NCI-H446 (cell line): Measurements from ENCODE around the gene SNX21.
"Not testable (repeated sequence)": the region's sequence is repeated elsewhere in the genome, so short reads cannot be mapped to it uniquely, and the experiment has no call there.

Experiments used
- DNase-seq, 2 experiments: peaks; one replicate each; lab custom pipeline; 2025; lab: John Stamatoyannopoulos, UW

The SNX21 gene

DNA sequence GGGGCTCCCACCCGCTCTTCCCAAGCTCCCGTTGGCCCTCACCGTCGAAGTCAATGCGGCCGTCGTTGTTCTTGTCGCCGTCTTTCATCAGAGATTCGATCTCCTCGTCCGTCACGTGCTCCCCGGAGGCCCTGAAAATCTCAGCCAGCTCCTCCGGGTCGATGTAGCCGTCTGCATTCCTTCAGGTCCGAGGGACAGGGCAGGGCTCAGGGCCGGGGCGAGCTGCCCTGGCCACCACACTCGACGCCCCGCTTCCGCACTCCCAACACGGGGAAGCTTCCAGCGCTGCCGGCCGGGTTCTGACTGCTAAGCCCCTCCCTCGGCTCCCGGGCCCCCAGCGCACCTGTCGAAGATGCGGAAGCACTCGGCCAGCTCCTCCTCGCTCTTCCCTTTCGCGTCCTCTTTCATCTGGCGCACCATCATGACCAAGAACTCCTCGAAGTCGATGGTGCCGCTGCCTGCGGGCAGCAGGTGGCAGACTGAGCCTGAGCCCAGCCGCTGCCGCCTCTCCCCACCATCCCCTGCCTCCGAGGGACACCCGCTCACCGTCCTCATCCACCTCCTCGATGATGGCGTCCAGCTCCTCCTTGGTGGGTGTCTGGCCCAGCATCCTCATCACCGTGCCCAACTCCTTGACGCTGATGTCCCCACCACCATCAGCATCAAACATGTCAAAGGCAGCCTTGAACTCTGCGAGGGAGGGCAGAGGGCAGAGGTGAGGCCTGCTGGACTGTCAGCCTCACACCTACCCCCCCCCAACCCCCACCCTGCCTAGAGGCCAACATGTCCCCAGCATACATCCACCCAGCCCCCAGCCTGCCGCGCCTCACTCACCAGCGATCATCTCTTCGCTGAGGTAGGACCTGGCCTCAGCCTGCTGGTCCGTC is 9.4 kb upstream of the SNX21 start:
- DNase-seq: peak in 1 of 2 experiments; percentile 28

DNA sequence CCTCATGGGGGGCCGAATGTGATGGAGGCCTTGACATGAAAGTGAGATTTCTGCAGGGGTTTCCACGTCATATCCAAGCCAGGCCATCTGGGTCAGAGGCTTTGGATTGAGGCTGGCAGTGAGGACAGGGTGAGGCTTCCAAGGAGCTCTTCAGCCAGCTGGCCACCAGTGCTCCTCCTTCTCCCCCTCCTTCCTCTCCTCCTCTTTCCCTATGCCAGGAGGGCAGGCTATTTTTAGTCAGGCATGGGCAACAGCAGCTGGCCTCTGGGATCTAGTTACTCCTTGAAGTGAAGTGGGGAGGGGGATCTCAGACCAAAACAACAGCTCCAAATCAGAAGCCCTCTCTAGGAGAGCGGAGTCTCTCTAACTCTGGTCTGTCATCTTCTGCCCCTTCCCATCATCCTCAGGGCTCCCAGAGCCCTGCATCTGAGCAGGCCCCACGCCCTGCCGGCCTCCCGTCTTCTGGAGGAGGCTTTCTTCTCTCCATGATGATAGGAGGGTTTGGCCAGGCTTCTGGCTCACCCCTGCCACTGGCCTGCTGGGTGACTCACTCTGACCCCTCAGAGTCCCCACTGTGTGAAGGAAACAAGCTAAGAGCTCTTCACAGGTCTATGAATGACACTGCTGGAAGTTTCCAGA is 7.1 kb upstream of the SNX21 start:
- peak in 1 of 2 experiments; percentile 43 for DNase-seq

DNA sequence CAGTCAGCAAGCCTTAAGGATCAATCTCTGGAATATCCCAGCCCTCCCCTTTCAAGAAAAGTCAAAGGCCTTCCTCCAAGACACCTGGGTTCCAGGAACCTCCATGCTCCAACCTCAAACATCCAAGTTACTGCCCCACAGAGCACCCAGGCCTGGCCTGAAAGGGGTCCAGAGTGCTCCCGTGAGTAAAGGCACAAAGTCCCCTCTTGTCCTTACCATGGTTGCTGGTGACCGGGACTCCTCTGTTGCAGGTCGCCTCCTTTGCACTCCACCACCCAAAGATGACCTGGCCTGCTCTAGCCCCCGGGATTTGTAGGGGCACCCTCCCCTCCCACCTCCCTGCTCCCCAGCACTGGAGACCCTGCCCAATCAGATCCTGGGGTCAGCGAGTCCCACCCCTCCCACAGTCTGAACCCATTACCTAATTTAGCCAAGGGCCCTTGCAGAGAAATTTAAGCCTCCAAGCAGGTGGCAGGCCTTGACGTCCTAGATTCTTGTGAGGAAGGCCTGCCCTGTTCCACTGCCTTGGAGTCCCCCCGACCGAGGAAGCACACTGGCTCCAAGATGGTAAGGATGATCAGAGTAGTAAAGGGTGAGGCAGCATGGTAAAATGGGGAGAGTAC is 6.5 kb upstream of the SNX21 start, which contains the start of gene TNNC2:
Gene TNNC2 (minus strand): TSS at position 283 of the 623 bp plus-strand sequence. CDS start 64 bp downstream, at position 219.
- no peak for DNase-seq

DNA sequence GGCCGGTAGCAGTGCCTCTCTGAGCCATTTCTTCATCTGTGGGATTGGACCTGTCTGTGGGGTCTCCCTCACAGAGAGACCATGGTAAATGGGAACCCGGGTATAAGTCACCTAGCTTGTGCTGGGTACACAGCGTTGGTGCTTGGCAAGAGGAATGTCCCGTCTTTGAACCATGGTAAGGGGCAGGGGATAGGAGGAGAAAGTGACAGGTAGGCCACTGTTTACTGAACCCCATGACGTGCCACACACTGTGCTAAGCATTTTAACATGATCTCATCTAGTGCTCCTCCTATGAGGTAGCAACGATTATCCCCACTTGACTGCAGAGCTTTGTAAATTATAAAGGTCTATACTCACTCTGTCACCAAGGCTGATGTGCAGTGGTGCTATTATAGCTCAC is 5.9 kb upstream of the SNX21 start:
- no peak for DNase-seq

DNA sequence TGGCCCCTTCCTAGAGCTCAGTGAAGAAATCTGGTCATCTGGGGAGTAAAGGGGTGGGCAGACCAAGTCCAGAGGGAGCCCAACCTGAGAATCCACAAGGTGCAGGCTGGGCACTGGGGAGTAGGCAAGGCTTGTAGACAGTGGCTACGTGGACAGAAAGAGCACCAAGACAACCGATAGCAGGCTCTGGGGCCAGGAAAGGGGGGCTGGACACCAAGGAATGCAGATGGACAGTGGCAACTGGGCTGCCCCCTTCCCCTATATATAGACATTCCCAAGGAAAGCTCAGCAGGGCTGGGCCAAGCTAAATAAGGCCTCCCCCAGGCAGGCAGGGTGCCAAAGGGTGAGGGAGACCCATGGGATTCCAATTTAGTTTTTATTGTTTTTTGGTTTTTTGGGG is 5.0 kb upstream of the SNX21 start:
- no peak for DNase-seq

DNA sequence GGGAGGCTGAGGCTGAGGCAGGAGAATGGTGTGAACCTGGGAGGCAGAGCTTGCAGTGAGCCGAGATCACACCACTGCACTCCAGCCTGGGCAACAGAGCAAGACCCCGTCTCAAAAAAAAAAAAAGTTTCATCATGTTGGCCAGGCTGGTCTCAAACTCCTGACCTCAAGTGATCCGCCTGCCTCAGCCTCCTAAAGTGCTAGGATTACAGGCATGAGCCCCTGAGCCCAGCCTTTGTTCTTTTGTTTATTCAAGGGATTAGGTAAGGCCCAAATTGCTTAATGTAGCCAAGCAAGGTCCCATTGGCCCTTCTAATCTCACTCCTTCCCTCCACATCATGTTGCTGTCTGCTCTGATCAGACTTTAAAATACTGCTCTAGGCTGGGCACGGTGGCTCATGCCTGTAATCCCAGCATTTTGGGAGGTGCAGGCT is 3.9 kb upstream of the SNX21 start:
- DNase-seq: not testable (repeated sequence)

DNA sequence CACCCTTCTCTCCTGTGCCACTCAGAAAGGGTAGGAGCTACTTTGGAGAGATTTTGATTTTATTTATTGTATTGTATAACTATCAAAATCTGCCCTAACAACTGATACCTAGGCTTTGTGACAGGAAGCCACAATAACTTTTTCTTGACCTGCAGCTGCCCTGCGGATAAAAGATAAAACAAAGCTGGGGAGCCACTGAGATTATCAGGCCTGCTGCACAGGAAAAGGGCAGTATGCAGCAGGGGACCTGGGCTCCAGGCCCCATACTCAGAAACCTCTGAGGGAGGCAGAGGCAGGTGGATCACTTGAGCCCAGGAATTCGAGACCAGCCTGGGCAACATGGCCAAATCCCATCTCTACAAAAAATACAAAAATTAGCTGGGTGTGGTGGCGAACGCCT is 980 bp upstream of the SNX21 start:
- no peak for DNase-seq

DNA sequence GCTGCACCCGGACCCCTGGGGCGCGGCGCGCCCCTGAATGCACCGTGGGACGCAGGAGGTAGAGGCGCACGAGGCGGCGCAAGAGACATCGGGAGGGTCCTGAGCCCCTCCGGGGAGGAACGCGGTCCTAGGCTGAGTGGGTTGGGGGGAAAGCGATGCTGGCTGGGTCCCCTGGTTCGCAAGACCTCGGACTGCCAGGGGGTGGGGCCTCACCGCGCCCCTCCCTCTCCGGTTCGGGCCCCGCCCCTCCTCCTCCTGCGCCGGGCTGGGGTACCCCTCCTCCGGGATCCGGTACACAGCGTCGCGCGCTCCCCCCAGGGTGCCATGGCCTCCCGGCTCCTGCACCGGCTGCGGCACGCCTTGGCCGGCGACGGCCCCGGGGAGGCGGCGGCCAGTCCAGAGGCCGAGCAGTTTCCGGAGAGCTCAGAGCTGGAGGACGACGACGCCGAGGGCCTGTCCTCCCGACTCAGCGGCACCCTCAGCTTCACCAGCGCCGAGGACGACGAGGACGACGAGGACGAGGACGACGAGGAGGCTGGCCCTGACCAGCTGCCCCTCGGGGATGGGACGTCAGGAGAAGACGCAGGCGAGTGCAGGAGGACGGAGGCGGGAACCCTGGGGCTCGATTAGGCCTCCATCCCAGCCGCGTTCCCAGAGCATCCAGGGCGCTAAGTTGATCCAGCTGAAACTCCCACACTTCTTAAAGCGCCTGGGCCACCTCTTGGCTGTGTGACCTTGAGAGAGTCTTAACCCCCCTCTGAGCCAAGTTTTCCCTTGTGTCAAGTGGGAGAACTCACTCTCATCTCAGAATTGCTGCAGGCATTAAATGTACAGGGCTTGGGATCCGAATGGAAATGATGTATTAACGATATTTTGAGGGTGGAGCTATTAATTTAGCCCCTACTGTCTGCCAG is 541 bp downstream of the SNX21 start:
- peak in 1 of 2 experiments; percentile 63 for DNase-seq

DNA sequence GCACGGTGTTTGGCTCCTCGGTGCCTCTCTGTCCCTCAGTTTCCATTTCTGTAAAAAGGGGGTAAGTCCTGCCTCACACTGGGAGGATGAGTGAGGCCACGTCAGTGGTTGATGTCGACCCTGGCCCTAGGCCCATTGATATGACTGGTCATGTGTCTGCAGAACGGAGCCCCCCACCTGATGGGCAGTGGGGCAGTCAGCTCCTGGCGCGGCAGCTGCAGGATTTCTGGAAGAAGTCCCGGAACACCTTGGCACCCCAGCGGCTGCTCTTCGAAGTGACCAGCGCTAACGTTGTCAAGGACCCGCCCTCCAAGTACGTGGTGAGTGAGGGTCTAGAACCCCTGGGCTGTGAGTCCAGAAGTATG is 1.2 kb downstream of the SNX21 start:
- DNase-seq: no peak

DNA sequence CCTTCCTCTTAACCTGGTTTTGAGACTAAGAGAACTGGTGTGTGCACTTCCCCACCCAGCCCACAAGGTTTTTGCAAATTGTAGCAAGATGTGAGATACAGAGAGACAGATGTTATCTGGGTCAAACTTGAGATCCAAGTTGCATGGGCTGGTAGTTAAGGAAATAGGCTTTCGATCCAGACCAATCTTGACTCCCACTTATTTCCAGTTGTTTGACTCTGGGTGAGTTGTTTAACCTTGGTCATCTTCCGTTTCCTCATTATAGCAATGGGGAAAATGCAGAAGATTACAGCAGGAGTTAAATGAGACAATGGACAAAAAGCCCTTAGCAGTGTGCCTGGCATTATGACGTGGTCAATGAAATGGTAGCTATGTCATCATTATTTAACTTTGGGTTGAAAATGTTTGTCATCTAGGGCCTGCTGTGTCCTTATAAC is 1.7 kb downstream of the SNX21 start:
- no peak for DNase-seq

DNA sequence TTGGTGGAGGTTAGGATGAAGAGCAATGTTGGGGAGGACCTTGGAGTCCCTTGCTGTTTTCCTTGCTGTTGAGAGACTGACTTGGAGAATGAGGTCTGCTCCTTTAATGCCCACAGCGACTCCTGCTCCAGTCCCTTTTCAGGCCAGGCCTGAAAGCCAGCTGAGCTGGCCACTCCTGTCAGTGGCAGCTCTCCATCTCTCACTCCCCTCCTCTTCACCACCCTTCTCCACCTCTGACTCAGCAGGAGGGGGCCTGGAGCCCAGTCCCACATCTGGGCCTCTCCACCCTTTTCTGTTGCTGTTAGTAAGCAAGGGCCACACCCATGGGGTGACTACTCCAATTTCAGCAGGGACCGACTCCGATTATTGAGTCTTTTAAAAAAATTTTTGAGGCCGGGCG is 2.2 kb downstream of the SNX21 start:
- DNase-seq: no peak

DNA sequence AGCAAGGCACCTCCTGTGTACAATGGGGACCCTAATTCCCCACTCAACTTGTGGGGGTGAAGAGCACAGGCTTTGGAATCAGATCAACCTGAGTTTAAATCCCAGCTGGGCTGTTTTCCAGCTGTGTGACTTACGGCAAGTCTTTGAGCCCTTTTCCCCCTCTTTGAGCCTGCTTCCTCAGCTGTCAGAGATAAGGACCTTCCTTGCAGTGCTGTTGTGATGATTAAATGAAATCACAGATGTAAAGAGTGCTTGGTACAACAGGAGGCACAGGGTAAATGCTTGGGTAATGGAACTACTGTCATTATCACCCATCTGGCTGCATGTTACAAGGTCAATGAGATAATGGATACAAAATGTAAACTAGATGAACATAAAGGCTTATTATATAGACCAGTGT is 3.2 kb downstream of the SNX21 start:
- no peak for DNase-seq

DNA sequence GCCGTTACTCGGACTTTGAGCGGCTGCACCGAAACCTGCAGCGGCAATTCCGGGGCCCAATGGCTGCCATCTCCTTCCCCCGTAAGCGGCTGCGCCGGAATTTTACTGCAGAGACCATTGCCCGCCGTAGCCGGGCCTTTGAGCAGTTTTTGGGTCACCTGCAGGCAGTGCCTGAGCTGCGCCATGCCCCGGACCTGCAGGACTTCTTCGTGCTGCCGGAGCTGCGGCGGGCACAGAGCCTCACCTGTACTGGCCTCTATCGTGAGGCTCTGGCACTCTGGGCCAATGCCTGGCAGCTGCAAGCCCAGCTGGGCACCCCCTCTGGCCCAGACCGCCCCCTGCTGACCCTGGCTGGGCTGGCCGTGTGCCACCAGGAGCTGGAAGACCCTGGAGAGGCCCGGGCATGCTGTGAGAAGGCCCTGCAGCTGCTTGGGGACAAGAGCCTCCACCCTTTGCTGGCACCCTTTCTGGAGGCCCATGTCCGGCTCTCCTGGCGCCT is 7.2 kb downstream of the SNX21 start:
- DNase-seq: no peak

DNA sequence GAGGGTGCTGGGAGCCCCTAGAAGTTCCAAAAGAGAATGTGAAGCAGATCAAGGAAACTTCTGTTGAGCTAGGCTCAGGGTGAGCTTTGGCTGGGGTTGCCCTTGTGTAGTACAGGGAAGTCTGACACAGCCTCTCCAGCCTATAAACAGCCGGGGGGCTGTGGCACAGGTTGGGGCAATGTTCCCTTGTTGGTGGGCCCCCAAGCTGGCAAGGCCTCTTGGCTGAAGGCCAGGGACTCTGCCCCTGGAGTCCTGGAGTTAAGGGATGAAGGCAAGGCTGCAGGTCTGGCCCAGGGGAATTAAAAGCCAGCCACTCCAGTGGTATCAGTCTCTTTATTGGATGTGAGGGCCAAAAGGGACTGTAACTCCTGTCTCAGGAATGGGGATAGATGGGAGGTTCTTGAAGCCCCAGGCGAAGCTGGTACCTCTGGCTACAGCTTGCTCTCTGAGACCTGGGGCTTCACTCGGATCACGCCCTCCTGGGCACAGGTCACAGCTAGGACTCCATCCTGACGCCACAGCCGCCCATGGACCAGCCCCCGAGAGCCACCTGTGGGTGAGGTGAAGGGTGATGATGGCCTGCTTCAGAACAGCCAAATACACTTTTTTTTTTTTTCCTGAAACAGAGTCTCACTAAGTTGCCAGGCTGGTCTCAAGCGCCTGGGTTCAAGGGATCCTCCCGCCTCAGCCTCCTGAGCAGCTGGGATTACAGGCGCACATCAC is 8.0 kb downstream of the SNX21 start:
- DNase-seq: no peak

DNA sequence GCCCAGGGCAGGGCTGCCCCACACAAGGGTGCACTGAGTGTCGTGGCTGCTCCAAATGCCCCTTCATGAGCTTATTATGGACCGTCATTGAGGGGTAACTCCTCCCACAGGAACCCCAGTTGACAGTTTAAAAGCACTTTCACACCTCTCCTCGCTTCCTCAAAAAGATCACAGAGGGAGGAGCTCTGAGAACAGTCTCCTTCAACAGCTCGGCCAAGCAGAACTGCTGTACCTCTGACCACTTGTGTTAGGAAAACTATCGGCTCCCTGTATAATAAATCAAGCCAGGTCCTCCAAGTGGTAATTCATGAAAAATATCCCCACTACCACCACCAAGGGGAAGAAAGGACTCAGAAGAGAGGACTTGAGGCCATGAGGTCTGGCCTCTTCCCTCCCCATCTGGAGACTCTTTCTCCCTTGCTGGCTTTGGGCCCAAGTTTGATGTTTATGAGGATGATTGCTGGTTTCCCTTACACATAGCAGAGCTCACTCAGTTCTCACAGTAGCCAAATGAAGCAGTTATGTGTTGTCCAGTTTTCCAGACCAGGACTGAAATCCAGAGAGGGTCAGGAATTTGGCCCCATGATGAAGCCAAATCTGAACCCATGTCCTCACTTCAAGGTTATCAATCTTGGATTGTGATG is 8.7 kb downstream of the SNX21 start:
- no peak for DNase-seq

DNA sequence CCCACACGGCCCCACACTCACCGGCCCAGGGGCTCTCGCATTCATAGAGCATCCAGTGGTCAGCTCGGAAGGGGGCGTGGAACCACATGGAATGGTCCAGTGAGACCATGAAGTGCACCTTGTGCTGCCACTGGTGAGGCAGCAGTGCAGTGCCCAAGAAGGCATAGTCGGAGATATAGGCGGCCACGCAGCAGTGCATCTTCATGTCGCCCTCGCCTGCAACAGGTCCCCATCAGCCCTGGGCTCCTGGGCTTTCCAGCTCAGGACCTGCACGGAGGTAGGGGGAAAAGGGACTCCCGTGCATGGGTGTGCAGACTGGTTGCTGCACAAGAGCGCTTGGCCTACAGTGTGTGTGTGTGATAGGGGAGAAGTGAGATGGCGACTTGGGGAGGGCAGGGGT is 9.9 kb downstream of the SNX21 start:
- no peak for DNase-seq

DNA sequence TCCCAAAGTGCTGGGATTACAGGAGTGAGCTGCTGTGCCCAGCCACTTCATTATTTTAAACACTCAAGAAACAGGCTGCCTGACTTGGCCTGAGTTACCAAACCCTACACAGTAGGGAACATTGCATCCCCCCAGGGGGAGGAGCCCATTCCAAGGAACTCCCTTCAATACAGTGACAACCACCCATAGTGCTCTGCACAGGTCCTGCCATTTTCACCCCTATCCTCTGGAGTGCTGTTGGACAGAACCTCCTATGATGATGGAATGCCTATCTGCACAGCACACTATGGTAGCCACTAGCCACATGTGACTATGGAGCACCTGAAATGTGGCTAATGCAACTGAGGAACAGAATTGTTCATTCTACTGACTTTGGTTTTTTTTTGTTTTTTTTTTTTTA is 11.9 kb downstream of the SNX21 start:
- DNase-seq: no peak

DNA sequence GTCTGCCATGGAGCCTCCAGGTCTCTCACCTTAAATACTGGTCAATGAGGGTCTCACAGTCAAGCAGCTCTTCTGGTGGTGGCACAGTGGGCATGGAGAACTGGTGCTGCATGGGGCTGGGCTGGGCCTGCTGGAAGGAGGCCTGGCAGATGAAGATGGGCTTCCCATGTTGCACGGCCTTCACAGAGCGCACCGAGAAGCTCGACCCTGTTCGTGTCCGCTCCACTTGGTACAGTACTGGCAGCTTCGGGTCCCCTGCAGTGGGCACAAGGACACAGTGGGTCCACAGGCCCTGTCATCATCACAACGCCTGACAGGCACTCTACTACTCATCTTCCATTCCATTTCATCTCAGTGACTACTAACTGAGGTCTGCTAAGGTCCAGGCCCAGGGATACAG is 14.8 kb downstream of the SNX21 start:
- no peak for DNase-seq

DNA sequence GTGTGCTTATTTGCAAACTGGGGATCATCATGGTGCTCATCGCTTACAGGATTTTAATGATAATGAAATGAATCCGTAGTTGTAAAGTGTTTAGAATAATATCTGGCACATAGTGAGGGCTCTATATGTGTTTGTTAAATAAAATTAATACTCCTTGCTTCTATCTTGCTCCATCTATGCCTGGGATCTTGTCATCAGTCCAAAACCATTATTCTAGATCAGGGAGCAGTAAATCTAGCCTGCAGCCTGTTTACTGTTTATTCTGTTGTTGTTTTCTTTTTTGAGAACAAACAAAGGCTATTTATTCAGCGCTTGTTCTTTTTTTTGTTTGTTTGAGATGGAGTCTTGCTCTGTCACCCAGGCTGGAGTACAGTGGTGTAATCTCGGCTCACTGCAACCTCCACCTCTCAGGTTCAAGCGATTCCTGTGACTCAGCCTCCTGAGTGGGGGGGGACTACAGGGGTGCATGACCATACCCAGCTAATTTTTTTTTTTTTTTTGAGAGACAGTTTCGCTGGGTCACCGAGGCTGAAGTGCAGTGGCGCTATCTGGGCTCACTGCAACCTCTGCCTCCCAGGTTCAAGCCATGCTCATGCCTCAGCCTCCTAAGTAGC is 15.5 kb downstream of the SNX21 start:
- no peak for DNase-seq

DNA sequence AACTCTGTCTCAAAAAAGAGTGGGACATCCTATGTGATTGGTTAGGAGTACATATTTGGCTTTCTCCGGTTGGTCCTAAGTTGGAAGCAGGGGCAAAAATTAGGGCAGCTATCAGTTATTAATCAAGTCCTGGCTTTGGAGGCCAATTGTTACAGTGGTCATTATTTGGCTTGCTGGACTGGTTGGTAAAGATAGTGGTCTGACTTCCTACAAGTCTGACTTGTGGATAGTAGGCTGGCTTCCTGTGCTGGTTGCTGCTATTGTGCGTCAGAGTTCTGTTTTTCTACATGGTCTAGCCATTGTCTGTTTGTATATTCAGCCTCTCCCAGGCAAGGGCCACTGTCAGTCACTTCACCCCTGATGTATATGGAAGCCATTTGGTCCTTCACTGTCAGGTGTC is 16.6 kb downstream of the SNX21 start:
- no peak for DNase-seq
